DOHH2 (cell line): Measurements from ENCODE around the gene SCN2A.

ENCODE experiments used
- CTCF ChIP-seq: fragments of 200-600 bp; sonication (generic); IDR thresholded peaks from one replicate; pipeline ENCODE4 v1.5.1; 2014; ENCODE audit warnings: antibody characterized with exemption, mild to moderate bottlenecking, low read depth, low read length; ENCODE audit not compliant: poor library complexity, severe bottlenecking
- EZH2phosphoT487 ChIP-seq: fragments of 200-600 bp; sonication (generic); IDR thresholded peaks from 2 replicates; pipeline ENCODE4 v1.6.1; 2017; ENCODE audit warnings: borderline replicate concordance, mild to moderate bottlenecking, antibody characterized with exemption, low read length, moderate library complexity, mixed read lengths

- no peak for TF ChIP-seq CTCF
- TF ChIP-seq EZH2phosphoT487: no peak
These were observed 42.8 kb upstream of the SCN2A start for GRCh38 chr2:165196411-165196810.
